HepG2 (cell line): Measurements from ENCODE around the gene TUBA4B. TPM values are rescaled to one million over a fixed set of nuclear protein-coding genes. Genes with fewer than 3 reads are reported as not detected.

ENCODE experiments used
- ATM ChIP-seq: fragments of 450-650 bp; IDR thresholded peaks from 2 replicates; pipeline ENCODE4 v1.7.1; 2017; ENCODE audit warnings: mild to moderate bottlenecking, borderline replicate concordance
- CC2D1A ChIP-seq: sonication (generic); formaldehyde crosslinking; IDR thresholded peaks from 2 replicates; pipeline ENCODE4 v1.8.1; 2023; ENCODE audit warnings: mild to moderate bottlenecking, missing genetic modification reagents
- NFIC ChIP-seq: IDR thresholded peaks from 2 replicates; pipeline ENCODE4 v1.6.1; 2012; ENCODE audit warnings: mild to moderate bottlenecking, low read length, inconsistent platforms
- NR2F1 ChIP-seq, 2 experiments: fragments of 450-650 bp in 1 of 2; formaldehyde crosslinking in 1 of 2; IDR thresholded peaks; 2 replicates each; pipeline versions ENCODE4 v1.5.0 to v1.6.1; 2016 to 2020; ENCODE audit warnings: mild to moderate bottlenecking in 1 of 2, missing compliant biosample characterization in 1 of 2, missing genetic modification reagents in 1 of 2, moderate library complexity in 1 of 2
- RNF219 ChIP-seq: sonication (generic); formaldehyde crosslinking; IDR thresholded peaks from 2 replicates; pipeline ENCODE4 v1.5.0; 2020; ENCODE audit warnings: mild to moderate bottlenecking, missing genetic modification reagents
- RXRA ChIP-seq: sonication (generic); formaldehyde crosslinking; IDR thresholded peaks from 2 replicates; pipeline ENCODE4 v1.5.1; 2020; ENCODE audit warnings: missing genetic modification reagents
- SIX4 ChIP-seq: sonication (generic); formaldehyde crosslinking; IDR thresholded peaks from 2 replicates; pipeline ENCODE4 v1.4.0; 2020; ENCODE audit warnings: missing genetic modification reagents
- SNAPC2 ChIP-seq: sonication (generic); formaldehyde crosslinking; IDR thresholded peaks from 2 replicates; pipeline ENCODE4 v1.8.1; 2022; ENCODE audit warnings: mild to moderate bottlenecking, missing genetic modification reagents
- SYNCRIP ChIP-seq: fragments of 200-400 bp; formaldehyde crosslinking; IDR thresholded peaks from 2 replicates; pipeline ENCODE4 v1.6.1; 2018; ENCODE audit warnings: mild to moderate bottlenecking, low read depth, low read length; ENCODE audit not compliant: insufficient read depth
- TRIM24 ChIP-seq: sonication (generic); formaldehyde crosslinking; IDR thresholded peaks from 2 replicates; pipeline ENCODE4 v1.8.0; 2022; ENCODE audit warnings: mild to moderate bottlenecking, missing genetic modification reagents
- ZNF34 ChIP-seq: sonication (generic); formaldehyde crosslinking; IDR thresholded peaks from 2 replicates; pipeline ENCODE4 v1.4.0; 2020; ENCODE audit warnings: mild to moderate bottlenecking, missing genetic modification reagents, borderline replicate concordance
- ZNF691 ChIP-seq: sonication (generic); formaldehyde crosslinking; IDR thresholded peaks from 2 replicates; pipeline ENCODE4 v1.4.0; 2020; ENCODE audit warnings: missing genetic modification reagents, low read depth, mild to moderate bottlenecking, borderline replicate concordance
- ZNF839 ChIP-seq: sonication (generic); formaldehyde crosslinking; IDR thresholded peaks from 2 replicates; pipeline ENCODE4 v1.4.0; 2020; ENCODE audit warnings: missing genetic modification reagents, mild to moderate bottlenecking, borderline replicate concordance
- polyA plus RNA-seq, 8 experiments: library from polyadenylated mRNA; depleted of rRNA in 3 of 8; stranded (reverse) in 7 of 8; unstranded in 1 of 8; fragments of >200 nt; fragmentation: Illumina TruSeq in 4 of 8; extraction: Trizol in 4 of 8; gene quantifications; 2 replicates each; pipeline versions ENCODE4 v1.2.1 to v1.2.3, GENCODE V29; 2011 to 2016; ENCODE audit warnings: low read depth in 4 of 8, missing spikeins in 1 of 8, mixed read lengths in 1 of 8; ENCODE audit not compliant: insufficient read depth in 1 of 8
- total RNA-seq, 5 experiments: library from RNA; depleted of rRNA; stranded (reverse); fragments of >200 nt; fragmentation: Illumina TruSeq; extraction: Trizol; gene quantifications; 2 replicates each; pipeline ENCODE4 v1.2.3, GENCODE V29; 2016; ENCODE audit warnings: low read depth in 1 of 5
- TF ChIP-seq, protein P1 (sequence below), 2 experiments: sonication (generic) in 1 of 2; formaldehyde crosslinking in 1 of 2; IDR thresholded peaks; 2 replicates each; pipeline versions ENCODE4 v1.5.1 to v1.6.1; 2011 to 2020; ENCODE audit warnings: borderline replicate concordance in 1 of 2, low read depth in 1 of 2, low read length in 1 of 2, mild to moderate bottlenecking in 1 of 2, missing genetic modification reagents in 1 of 2, moderate library complexity in 1 of 2

The TUBA4B gene
- total and polyA plus RNA-seq, 2 of the 13 experiments (the other 11 are each of a cell fraction or from before 2014, with no cell fraction given) = 0.18 to 0.22 TPM

DNA sequence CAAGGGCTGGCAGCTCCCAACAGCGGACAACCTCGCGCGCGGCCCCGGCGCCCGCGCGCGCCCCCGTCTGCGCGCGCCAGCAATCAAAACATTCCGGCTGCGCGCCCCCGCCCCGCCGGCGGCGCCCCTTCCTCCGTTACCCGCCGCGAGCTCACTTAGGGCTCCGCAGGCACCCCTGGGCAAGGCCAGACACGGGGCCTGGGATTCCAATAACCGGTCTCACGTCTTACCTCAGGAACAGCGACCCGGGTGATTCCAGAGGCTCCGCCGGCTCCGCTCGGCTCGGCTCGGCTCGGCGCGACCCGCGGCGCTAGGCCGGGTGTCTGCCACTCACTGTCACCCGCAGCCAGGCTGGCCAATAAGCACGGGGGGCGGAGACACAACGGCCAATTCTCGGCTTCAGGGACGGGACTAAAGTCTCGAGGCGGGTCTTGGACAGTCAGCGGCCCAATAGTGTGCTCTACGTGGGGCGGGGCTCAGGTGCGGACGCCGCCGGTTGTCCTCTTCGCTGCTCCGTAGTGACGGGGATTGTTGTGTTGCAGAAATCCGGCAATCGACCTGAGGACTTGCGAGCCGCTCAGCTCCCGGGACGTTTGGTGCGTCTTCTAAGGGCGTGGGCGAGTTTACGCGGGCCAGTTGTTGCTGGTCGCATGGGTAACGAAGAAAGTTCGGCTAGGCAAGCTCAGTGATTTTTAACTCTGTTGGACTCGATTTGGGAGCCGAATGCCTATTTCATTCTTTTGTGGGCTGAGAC lies 23.6 kb upstream of the TUBA4B start, which contains the start of the genes ANKZF1 and ATG9A (continued):
- no peak for TF ChIP-seq NFIC
- no peak for TF ChIP-seq ATM
- TF ChIP-seq CC2D1A (CRISPR knock-in tag) = no peak
- TF ChIP-seq ZNF34 = peak; percentile 31
- TF ChIP-seq SYNCRIP = no peak
- TF ChIP-seq TRIM24 = no peak
- TF ChIP-seq ZNF839 = no peak
- TF ChIP-seq, protein P1, sequence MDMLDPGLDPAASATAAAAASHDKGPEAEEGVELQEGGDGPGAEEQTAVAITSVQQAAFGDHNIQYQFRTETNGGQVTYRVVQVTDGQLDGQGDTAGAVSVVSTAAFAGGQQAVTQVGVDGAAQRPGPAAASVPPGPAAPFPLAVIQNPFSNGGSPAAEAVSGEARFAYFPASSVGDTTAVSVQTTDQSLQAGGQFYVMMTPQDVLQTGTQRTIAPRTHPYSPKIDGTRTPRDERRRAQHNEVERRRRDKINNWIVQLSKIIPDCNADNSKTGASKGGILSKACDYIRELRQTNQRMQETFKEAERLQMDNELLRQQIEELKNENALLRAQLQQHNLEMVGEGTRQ (IDR thresholded peaks at IDR 0.05; ENCODE audit: low read depth, low read length) = no peak
- TF ChIP-seq, protein P1 (CRISPR knock-in tag; IDR thresholded peaks at IDR 0.05; ENCODE audit: borderline replicate concordance) = no peak
- TF ChIP-seq NR2F1 (CRISPR knock-in tag; IDR thresholded peaks at IDR 0.05) = no peak
- TF ChIP-seq SNAPC2 = peak; percentile 56; the same call in 1 of the 2 replicates
- TF ChIP-seq ZNF691 (CRISPR knock-in tag) = no peak; the same call in 1 of the 2 replicates
- 0 out of 2 replicates have a peak, but pooled peaks have one; percentile 5 for TF ChIP-seq SIX4 (CRISPR knock-in tag)
- no peak for TF ChIP-seq RNF219 (CRISPR knock-in tag)
- TF ChIP-seq RXRA (CRISPR knock-in tag) = no peak
- TF ChIP-seq, all 625 proteins: peak for 296
